ENCODE data around the gene SECISBP2L. TPM values are rescaled to one million over a fixed set of nuclear protein-coding genes. Genes with fewer than 3 reads are reported as not detected.

SECISBP2L gene
- total RNA-seq, 4 donors from 2014 or later = 54.1 to 96.9 (median 64.9) TPM

DNA sequence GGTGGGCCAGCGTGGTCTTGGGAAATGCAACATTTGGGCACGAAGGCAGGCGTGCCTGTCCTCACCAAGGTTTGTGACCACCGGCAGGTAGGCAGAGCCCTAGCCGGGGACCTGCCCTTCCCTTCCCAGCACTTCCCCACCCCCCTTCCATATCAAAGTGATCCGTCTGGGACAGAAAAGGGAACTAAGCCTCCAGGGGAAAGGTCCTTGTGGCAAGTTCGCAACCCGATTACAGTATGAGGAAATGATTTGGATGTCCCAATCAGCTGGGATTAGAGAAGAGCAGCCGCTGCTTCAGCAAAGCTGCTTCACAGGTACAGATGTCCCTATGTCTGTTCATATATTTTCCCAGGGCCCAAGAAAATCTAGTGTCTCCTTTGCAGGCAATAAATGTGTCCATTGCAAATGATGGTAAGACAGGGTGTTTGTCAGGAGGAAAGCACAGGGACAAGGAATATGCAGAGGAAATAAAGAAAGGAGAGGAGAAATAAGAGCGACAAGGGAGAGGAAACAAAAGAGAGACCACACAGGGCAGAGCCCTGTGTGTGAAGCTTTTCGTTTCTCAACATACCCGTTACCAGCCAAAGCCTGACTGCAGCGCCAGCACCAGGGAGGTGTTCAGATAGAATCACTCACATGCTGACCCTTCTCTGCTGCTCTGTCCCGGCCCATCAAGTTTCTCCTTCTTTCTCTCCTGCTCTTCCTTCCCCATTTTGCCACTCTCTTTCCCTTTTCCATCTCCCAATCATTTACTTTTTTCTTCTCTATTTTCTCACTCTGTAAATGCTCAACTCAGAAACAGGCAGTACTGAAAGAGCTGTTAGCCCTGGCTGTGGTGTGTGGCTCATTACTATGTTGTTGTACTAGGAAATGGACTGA is 17.4 kb upstream of the SECISBP2L start:
- TF ChIP-seq, protein P1, sequence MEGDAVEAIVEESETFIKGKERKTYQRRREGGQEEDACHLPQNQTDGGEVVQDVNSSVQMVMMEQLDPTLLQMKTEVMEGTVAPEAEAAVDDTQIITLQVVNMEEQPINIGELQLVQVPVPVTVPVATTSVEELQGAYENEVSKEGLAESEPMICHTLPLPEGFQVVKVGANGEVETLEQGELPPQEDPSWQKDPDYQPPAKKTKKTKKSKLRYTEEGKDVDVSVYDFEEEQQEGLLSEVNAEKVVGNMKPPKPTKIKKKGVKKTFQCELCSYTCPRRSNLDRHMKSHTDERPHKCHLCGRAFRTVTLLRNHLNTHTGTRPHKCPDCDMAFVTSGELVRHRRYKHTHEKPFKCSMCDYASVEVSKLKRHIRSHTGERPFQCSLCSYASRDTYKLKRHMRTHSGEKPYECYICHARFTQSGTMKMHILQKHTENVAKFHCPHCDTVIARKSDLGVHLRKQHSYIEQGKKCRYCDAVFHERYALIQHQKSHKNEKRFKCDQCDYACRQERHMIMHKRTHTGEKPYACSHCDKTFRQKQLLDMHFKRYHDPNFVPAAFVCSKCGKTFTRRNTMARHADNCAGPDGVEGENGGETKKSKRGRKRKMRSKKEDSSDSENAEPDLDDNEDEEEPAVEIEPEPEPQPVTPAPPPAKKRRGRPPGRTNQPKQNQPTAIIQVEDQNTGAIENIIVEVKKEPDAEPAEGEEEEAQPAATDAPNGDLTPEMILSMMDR (IDR thresholded peaks at IDR 0.05; ENCODE audit: low read depth) = no peak

DNA sequence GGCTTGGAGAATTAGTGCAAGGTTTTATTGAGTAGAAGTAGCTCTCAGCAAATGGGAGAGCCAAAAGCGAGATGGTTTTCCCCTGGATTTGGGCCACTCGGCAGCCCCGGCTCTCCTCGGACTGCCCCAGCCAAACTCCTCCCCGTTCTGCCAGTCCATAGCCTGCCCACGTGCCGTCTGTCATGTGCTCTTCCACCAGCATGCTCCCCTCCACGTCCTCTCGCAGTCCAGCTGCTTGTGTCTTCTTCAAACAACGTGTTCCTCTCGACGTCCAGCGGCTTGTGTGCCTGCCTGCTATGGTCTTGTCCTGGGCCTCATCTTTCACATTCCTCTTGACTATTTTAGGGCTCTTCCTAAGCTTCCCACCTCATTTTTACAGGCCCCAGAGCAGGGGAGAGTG is 16.7 kb upstream of the SECISBP2L start:
- TF ChIP-seq, protein P1 (IDR thresholded peaks at IDR 0.05; ENCODE audit: low read depth) = no peak

DNA sequence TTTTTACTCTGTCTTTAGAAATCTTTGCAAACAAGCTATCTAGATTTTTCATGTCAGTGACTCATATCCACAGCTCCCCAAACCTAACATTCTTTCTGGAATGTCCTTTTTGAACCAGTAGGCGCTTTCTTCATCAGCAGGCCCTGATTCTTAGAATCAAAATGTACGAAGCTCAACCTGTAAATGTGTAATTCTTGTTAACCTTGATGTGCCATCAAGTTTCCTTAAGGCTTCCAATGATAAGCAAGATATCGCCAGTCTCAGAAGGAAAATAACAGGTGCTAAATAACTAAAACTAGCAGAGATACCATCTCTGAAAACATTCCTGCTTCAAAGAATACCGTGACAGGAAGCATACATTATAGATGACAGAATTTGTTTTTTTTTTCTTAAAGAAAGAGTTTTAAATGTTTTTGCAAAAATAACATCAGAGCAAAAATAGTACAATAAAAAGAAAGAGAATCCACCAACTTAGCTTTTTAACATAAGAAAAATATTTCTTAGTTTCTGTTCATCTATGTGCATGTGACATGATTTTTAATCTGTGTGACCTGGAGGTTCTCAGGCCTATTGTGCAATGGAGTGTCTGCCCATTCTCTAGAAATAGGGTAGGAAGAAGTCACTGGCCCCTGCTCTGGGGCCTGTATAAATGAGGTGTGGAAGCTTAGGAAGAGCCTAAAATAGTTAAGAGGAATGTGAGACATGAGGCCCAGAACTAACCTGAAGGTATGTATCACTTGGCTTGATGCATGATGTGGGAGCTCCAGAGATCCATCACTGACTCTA is 14.7 kb upstream of the SECISBP2L start:
- TF ChIP-seq, protein P1 (IDR thresholded peaks at IDR 0.05; ENCODE audit: low read depth) = no peak

DNA sequence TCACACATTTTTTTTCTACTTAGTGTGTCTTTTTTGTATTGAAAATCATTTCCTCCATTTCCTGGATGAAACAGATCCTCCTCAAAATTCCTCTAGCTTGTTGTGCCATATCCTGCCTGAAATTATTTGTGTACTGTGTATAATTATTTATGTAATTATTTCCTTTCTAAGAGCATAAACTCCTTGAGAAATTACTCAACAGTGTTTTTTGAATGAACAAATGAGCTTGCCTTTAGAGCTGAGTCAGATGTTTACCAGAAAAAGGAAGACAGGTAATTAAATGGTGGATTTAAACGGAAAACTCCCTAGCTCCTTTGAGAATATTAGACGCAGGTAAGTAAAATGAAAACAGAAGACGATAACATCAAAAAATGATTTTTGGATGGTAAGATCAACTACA is 13.2 kb upstream of the SECISBP2L start:
- TF ChIP-seq, protein P1 (IDR thresholded peaks at IDR 0.05; ENCODE audit: low read depth) = no peak

DNA sequence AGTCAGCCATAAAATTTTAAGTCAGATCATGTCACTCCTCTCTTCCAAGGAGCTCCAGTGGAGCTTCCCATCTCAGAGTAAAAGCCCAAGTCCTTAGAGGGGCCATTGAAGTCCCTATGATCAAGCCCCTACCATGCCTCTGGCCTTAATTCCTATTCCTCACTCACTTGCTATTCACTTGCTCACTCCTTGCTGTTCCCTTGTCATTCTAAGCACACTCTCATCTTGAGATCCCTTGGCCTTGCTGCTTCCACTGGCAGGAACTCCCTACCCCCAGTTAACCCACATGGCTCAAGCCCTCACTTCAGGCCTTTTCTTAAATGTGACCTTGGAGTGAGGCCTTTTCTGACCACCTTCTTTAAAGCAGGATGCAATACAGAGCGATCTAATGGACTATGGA is 12.3 kb upstream of the SECISBP2L start:
- TF ChIP-seq, protein P1 (IDR thresholded peaks at IDR 0.05; ENCODE audit: low read depth) = no peak

DNA sequence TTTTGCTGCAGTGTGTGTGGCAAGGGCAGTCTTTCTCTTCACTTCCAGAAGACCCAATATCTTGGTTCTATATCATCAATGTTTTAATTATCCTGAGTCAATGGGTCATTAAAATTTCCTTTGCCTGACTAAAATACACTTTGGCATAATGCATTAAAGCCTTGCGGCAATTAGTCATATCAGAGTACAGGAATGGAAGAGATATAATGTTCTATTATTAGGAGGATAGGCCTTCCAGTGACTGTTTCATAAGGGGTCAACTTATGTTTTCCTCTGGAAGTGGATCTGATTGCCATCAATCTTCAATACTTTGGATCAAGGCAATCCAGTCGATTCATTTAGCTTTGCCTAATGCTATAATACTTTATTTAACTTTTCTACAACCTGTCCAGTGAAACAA is 9.4 kb upstream of the SECISBP2L start:
- TF ChIP-seq, protein P1 (IDR thresholded peaks at IDR 0.05; ENCODE audit: low read depth) = no peak

DNA sequence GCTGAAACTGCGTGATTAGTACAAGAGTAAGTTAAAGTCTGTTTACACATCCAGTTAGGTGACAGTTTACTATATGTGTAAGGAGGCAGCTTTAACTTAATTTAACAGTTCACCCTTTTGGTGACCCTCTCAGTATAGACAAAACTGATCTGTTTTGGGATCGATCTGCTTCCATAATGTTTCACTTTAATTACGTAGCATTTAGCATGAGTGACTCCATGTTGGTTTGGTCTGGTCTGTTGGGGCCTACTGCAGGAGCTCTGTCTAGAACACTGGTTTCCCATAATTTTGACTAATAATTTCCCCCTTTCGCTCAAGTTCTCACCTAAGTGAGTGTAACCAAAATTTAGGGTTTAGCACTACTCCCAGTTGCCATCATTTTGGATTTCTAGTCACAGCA is 6.4 kb upstream of the SECISBP2L start:
- TF ChIP-seq, protein P1 (IDR thresholded peaks at IDR 0.05; ENCODE audit: low read depth) = no peak

All from subcutaneous adipose tissue (tissue), 4 donors.